NCI-H2171 (cell line): ENCODE measurements around the gene MON2.
A peak's percentile ranks its signal among the peaks of the same experiment; 100 is the strongest.
"Not testable (repeated sequence)": the region's sequence is repeated elsewhere in the genome, so short reads cannot be mapped to it uniquely, and the experiment has no call there.

ENCODE experiments used
- DNase-seq: peaks from one replicate; lab custom pipeline; 2025; lab: John Stamatoyannopoulos, UW

MON2 gene

DNA sequence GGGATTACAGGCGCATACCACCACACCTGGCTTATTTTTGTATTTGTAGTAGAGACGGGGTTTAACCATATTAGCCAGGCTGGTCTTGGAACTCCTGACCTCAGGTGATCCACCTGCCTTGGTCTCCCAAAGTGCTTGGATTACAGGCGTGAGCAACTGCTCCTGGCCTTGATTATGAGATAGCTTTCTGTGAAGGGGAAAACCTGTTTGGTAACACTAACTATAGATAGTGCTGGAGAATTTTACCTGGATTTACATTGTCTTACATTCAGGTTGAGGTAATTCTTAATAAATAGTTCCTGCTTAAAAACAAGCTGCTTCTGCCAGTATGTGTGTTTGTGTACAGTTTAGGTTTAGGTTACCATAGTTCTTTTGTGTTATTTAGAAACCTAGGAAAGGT lies 77.1 kb downstream of the MON2 start:
- no peak for DNase-seq

DNA sequence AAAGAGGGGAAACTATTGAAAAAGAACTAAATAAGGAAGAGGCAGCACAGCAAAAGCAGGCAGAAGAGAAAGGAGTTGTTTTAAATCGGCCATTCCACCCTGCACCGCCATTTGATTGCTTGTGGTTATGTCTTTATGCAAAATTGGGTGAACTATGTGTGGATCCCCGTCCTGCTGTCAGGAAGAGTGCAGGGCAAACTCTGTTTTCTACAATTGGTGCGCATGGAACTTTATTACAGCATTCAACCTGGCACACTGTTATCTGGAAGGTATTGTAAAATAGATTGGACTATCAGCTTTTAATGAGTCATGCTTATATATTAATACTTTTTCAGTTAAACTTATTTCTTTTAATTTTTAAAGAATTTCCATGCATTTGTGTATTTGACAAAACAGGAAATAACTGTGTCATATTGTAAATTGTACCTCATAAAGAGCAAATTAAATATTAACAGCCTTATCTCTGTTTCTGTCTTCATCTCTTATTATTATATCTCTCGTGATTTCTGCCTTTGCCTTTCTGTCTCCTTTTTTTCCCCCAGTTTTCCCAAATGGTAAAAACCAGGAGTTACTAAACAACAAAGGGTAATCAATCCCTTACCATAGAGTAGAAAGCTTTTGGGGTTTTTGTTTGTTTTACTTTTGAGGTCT lies 86.4 kb downstream of the MON2 start:
- DNase-seq = no peak

DNA sequence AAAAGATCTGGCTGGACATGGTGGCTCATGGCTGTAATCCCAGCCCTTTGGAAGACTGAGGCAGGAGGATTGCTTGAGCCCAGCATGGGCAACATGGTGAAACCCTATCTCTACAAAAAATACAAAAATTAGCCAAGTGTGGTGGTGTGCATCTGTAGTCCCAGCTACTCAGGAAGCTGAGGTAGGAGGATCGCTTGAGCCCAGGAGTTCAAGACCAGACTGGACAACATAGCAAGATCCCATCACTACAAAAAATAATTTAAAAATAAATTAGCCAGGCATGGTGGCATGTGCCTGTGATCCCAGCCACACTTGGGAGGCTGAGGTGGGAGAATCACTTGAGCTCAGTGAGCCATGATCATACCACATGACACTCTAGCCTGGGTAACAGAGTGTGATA lies 92.7 kb downstream of the MON2 start:
- not testable (repeated sequence) for DNase-seq

DNA sequence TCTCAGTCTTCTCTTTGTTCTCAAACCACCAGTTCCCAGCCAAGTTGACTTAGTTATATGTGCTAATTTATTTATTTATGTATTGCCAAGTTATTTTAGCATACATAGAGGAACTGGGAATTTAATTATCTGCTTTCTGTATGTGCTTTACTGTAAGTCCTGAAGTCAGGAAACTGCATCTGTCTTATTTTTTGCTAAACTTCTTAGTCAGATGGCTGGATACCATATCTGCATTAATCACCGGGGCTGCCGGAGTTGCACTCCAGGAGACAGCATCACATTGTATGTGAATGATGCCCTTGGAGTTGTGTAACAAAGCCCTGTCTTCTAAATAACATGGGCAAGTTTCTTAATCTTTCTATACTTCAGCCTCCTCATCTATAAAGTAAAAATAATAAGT lies 96.2 kb downstream of the MON2 start:
- DNase-seq = no peak

DNA sequence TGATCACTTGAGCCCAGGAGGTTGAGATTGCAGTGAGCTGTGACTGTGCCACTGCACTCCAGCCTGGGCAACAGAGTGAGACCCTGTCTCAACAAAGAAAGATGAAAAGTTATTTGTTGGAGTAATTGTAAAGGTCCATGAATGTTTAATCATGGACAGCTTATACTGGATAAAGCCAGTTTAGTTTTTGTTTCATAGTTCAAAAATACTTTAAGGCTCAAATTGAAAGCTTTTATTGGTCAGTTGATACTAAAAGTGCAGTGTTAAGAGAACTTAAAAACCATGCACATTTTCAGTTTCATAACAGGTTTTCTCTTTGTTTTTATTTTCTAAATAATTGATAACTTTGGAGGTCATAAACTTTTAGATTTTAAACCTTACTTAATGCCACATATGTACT lies 108.4 kb downstream of the MON2 start:
- DNase-seq = no peak

DNA sequence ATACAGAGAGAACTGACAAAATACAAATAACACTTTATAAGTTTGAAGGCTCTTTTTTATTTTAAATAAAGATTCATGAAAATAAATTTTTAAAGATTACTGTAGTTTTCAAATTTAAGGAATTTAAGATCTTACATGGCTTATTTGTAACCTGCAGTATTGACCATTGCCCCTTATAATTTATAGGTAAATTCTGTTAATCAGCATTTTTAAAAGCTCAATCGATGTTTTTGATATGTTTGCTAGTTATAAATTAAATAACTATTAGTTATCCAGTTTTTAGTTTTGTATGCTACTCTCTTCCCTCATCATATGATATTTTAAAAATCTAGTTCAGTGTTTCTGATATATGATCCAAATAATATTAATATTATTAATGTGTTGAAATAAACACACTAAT lies 109.9 kb downstream of the MON2 start:
- DNase-seq = no peak

DNA sequence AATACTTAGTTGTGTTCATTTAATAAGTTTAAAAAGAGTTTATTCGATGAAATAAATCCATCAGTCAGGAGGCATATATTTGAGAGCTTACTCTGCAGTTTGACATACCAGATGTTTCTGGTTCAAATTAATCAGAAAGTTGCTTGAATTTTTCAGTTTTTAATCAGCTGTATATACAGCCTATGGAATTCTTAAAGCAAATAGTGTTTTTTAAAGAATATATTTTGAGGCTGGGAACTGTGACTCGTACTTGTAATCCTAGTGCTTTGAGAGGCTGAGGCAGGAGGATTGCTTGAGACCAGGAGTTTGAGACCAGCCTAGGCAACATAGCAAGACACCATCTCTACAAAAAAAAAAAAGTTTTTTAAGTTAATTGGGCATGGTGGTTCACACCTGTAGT lies 112.1 kb downstream of the MON2 start:
- no peak for DNase-seq

DNA sequence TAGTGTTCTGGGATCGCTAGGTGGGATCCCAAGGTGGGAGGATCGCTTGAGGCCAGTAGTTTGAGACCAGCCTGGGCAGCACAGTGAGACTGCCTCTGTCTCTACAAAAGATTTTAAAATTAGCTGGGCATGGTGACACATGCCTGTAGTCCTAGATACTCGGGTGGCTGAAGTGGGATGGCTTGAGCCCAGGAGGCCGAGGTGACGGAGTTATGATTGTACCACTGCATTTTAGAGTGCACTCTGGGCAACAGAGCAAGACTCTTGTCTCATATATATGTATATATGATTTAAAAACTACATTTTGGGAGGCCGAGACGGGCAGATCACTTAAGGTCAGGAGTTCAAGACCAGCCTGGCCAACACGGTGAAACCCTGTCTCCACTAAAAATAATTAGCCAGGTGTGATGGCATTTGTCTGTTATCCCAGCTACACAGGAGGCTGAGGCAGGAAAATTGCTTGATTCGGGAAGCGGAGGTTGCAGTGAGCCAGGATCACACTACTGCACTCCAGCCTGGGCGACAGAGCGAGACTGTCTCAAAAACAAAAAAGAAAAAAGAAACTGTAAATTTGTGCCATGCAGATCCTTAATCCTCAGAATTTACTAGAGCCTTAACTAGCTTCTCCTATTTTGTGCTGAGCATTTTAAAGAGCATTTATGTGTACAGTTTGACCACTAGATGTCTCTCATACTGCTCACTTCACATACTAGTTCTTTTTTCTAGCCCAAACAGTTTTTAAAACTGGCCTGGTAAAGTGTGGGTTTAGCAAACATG lies 114.8 kb downstream of the MON2 start:
- DNase-seq = peak; percentile 28

DNA sequence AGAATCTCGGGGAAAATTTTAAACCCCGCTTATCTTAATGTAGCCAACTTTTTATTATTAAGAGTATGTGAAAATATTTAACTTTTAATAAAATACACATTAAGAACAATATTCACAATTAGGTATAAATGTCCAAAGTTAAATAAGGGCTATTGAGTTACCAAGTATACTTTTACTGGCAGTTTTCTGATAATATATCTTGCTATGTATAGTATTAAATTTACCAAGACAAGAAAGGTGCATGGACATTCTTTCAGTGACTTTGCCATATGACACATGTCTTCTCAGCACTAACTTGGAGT lies 115.4 kb downstream of the MON2 start:
- no peak for DNase-seq

DNA sequence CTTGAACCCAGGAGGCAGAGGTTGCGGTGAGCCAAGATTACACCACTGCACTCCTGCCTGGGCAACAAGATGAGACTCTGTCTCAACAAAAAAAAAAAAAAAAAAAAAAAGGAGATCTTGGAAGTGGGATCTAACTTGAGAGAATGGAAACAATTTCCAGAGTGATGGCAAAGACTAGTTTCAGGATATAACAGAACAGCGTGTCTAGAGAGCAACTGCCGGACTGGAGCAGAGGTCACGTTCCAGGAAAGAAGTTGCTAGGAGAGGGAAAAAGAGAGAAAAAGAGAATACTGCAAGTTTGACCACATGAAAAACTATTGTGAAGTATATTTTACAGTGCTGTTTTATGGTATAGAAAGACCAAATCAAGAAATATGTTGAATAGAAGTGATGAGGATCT lies 118.0 kb downstream of the MON2 start:
- no peak for DNase-seq

DNA sequence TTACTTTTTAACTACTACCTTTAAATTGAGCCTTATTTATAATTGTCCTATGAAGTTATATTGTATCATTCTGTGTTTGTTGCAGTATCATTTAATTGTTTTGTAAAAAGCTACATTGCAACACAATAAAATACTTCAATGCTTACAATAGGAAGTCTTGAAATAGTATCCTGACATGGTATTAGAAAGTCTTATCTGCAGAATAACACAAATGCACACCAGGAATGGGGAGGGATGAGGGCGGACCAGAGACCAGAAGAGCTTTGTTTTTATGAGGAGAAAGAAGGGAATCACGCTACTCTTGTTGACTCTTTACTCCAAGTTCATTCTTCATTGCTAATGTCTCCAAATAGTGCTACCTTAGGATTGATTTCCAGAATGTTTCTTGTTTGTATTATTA lies 120.2 kb downstream of the MON2 start:
- DNase-seq = no peak

DNA sequence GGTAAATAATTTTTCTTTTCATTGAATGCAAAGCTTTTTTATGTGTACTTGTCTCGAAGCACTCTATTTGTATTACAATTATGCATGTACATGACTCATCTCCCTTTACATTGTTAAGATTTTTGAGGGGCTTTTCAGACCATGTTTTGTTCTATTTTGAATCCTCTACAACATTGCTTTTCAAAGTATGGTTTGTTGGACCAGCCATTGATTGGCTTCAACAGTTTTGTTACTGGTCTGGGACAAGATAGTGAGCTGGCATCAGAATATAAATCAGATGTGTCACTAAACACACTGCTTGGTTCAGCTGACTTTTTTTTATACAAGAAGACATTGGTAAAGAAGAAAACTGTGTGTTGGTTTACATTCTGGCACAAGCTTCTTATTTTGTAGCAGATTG lies 122.3 kb downstream of the MON2 start:
- DNase-seq = no peak

DNA sequence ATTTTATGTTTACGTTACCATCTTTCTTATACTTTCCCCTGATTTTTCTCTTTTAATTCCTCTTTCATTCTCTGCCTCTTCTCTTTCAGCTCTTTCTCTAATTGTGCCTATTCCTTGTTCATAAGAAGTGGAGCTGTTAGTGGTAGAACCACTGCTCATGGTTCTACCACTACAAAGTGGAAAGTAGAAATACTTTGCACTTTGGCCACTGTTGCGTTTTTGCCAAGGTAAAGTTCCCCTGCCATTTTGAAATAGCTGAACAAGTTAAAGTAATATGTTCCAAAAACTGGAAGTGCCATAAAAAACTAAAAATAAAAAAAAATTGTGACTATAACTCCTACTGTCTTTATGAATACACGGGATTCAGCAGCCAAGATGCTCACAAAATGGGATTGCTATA lies 130.6 kb downstream of the MON2 start:
- no peak for DNase-seq

DNA sequence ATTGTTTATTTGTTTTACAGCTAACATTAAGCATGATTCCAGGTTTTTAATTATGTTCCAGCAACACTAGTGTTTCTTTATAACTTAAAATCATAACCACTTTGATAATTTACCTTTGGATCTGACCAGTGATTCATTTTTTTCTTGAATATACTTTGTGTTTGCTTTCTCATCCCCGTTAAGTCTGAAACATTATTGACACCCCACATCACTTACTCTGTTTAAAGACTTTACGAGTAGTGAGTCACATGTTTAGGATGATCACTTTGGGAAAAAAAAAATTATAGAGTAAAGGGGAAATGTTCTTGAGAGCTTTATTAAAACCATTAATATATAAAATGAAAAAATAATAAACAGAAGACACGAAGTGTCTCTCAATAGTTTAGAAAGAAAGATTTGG lies 132.2 kb downstream of the MON2 start:
- DNase-seq = no peak

DNA sequence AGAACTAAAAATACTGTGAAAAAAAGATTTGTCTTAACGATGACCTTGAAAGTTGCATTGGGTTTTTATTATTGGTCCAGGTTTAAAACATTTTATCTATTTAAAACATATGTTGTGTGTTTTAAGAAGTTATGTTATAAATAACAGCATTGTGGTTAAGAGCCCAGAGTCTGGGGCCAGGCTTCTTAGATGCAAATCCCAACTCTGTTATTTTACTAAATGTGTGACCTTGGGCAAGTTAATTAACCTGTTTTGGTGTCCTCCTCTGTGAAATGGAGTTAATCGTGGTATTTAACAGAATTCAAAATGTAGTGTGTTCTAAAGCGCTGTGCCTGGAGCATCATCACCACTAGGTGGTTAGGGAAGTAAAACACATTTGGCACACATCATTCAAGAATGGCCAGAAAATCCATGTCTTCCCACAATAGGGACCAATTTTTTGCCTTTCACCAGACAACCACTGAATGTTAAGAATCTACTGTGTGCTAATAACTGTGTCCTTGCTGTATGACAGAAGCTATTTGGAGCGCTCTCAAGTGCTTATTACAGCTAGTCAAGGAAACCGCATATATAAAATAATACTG lies 133.3 kb downstream of the MON2 start:
- no peak for DNase-seq

DNA sequence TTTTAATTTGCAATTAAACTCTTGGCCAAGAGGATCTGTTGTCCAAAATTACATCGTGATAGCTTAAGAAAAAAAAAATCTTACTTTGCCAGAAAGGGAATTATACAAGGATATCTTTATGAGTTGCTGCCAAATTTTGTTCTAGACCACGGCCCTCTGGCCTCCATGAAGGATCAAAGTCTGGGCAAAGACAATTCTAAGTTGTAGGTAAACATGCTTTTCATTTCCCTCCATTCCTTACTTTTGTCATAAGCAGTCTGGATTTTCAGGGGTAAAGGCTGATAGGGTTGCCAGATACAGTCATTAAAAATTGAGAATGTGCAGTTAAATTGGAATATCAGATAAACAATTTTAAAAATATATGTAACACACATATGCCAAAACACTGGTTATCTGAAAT lies 135.1 kb downstream of the MON2 start:
- DNase-seq = no peak

DNA sequence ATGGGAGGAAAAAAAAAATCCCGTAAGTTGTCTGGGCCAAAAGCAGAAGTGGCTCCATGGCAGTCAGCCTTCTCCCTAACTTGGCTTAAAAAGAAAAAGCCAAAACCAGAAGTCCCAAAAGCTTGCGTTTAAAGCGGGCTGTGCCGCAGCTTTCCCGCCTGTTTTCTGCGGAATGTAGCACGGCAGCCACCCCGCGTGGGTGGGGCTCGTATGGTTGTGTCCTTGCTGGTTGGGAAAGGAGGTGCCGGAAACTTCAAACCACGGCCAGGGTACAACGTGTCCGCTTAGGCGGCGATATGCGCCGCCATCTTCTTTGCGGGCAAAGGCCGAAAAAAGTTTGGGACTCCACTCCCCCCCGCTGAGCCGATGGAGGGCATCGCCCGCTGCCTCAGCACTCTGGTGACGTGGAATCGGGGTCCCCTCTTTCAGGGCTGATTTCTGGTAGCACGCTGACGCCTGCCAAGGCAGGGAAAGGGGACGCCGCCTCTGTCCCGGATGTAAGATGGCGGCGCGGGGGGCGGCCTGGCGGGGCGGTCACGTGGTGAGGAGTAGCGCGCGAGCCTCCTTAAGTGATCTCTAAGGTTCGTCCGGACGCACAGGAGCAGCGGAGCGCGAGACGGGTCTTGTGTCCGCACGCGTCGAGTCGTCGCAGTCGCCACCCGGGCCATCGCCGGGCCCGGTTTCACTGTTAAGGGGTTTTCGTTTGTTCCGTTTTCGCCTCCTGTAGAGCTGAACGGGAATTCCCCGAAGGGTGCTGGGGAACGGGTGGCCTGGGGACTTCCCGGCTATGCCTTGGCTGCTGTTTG lies 135.8 kb downstream of the MON2 start:
- peak; percentile 93 for DNase-seq

DNA sequence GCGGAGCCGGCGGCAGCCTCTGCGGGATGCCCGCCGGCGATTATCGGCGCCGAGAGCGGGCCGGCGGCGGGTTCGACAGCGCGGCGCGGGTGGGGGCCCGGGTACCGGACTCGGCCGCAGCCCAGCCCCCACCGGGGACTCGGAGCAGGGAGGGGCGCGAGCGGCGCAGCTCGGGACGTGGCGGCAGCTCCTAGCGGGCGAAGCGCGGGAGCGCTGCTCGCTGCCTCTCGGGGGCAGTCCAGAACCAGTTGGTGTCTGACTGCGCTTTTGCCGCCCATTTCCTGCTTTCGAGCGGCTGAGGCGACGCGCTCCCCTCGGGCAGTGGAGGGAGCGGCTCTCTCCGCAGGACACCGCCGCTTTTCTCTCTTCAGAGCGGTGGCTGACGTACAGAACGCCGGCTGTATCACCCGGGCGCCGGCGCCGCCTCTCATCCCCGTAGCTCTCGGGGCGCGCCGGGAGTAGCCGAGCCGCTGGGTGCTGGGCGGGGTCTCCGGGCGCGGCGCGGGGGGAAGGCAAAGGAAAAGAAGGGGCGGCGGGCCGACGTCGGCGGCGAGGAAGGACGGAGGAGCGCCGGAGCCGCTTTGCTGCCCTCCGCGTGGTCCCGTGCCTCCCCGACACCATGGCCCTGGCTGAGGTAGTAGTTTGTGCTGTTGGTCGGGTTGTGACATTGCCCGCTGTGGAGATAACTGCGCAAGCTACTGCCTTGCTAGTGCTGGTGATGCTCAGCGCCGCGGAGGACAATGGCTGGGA lies 136.6 kb downstream of the MON2 start:
- peak; percentile 77 for DNase-seq

DNA sequence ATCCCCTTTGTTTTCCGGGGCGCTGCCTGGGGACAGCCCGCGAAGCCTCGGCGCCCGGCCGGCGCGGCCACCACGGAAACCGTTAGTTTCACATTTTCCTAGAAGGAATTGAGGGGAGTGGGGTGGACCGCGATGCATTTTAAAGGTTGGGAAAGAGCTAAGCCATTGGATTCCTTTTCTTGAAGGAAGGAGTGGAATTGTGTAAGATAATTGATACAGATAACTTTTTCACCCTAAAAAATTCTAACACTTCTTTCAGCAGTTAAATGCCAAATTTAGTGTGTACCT lies 137.1 kb downstream of the MON2 start:
- no peak for DNase-seq

DNA sequence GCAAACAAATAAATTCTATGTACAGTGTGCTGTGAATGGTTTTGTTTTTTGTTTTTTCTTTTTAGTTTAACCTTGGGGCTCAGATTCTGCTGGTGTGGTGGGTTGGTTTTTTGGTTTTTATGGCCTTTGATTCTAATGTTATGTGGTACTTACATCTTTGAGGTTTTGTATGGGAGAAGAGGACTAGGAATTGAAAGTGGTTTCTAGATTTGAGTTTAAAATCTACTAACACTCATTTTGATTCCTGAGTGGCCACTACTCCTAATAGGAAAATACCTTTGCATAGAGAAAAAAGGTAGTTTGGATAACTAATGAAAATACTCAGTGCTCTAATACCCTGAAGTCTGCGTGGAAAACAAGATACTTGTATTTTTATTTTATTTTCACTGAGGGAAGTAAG lies 137.7 kb downstream of the MON2 start:
- no peak for DNase-seq

DNA sequence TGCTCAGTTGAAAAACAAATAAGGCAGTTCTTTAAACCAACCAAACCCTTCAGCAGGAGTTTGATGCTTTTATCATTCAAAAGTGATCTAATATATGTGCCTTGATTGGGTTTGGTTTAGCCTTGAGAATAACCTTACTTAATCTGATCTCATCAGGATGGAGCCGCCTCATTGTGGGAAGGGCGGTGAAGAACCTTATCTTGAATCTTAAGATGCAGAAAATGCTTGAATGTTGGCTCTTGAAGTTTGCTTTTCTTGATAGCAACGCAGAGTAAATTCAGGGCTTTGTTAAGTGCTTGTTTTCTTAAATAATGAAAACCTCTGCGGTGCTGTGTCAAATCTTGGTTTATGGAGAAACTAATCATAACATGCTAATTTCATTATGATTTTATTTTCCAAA lies 138.2 kb downstream of the MON2 start:
- no peak for DNase-seq

DNA sequence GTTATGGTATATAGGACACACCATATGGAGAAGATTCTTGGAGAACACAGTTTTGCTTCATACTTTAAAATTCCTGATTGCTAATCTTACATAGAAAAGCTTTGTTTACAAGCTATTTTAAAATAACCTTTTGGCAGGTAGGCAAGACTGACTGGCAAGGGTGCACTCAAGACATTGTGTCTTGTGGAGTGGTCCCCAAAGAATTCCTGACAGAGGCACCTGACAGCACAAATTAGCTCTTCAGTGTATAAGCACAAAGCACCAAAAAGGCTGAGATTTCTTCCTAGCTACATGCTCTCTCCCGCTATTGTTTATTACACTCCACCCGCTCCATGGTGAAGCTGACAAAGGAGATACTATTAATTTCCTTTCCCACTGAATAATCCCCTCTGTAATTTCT lies 139.4 kb downstream of the MON2 start:
- no peak for DNase-seq

DNA sequence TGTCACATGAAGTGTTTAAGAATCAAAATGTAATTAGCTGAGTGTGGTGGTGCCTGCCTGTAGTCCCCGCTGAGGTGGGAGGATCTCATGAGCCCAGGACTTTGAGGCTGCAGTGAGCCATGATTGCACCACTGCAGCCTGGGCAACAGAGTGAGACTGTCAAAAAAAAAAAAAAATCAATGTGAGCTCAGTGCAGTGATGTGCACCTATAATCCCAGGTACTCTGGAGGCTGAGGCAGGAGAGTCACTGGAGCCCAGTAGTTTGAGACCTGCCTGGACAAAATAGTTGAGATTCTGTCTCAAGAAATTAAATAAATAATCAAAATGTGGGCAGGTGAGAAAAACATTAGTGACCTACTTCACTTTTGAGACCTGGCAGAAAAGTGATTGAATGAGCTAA lies 140.0 kb downstream of the MON2 start:
- no peak for DNase-seq
